HEK293 (cell line): ENCODE measurements around the gene DCUN1D1.

Source experiments
- CTCF ChIA-PET: fragments of 350-600 bp; formaldehyde crosslinking; extraction: SDS; loops from one replicate; lab custom pipeline; 2021; ENCODE audit warnings: antibody characterized with exemption; lab: Yijun Ruan, JAX
- POLR2A ChIA-PET: fragments of 300-600 bp; formaldehyde crosslinking; extraction: SDS; loops from one replicate; lab custom pipeline; 2020; ENCODE audit warnings: antibody characterized with exemption, inconsistent platforms; lab: Yijun Ruan, JAX
- H3K27ac ChIP-seq: fragments of 200-500 bp; sonication (Bioruptor generic); 2 replicates; pipeline ENCODE4 v1.5.1; 2014; ENCODE audit warnings: low read depth, low read length, control low read depth, inconsistent platforms; ENCODE audit errors: extremely low read depth
- H3K36me3 ChIP-seq, 2 experiments: fragments of 200-500 bp in 1 of 2; sonication (Bioruptor generic) in 1 of 2; 1 replicate in 1 of 2; 2 replicates in 1 of 2; pipeline ENCODE4 v1.5.1; 2014 to 2017; ENCODE audit warnings: inconsistent platforms in 2 of 2, low read length in 2 of 2; ENCODE audit not compliant: control insufficient read depth in 2 of 2, insufficient read depth in 1 of 2
- H3K4me1 ChIP-seq: fragments of 200-500 bp; sonication (Bioruptor generic); 2 replicates; pipeline ENCODE4 v1.5.1; 2014; ENCODE audit warnings: mild to moderate bottlenecking, low read length, inconsistent platforms; ENCODE audit not compliant: control insufficient read depth, insufficient read depth
- H3K4me3 ChIP-seq: 2 replicates; pipeline ENCODE4 v1.5.1; 2011; ENCODE audit warnings: low read depth, mild to moderate bottlenecking, control low read depth, low read length, moderate library complexity
- H3K9me3 ChIP-seq: fragments of 200-500 bp; sonication (Bioruptor generic); 2 replicates; pipeline ENCODE4 v1.5.1; 2014; ENCODE audit warnings: low read depth, low read length, inconsistent platforms; ENCODE audit not compliant: control insufficient read depth, insufficient read depth
- GLIS2 ChIP-seq: fragments of 450-650 bp; formaldehyde crosslinking; IDR thresholded peaks from 2 replicates; pipeline ENCODE4 v1.5.1; 2016; ENCODE audit warnings: missing biosample characterization, missing genetic modification characterization
- HOXA7 ChIP-seq: sonication (generic); formaldehyde crosslinking; IDR thresholded peaks from 2 replicates; pipeline ENCODE4 v1.8.1; 2022; ENCODE audit warnings: missing genetic modification reagents, borderline replicate concordance
- HOXD13 ChIP-seq: sonication (generic); formaldehyde crosslinking; IDR thresholded peaks from 2 replicates; pipeline ENCODE4 v1.8.0; 2022; ENCODE audit warnings: missing genetic modification reagents, borderline replicate concordance
- PRDM1 ChIP-seq: fragments of 450-650 bp; formaldehyde crosslinking; IDR thresholded peaks from 2 replicates; pipeline ENCODE4; 2016; ENCODE audit warnings: missing biosample characterization, missing genetic modification characterization
- SALL2 ChIP-seq: fragments of 450-650 bp; formaldehyde crosslinking; IDR thresholded peaks from 2 replicates; pipeline ENCODE4 v1.5.0; 2017; ENCODE audit warnings: missing biosample characterization, mild to moderate bottlenecking, missing genetic modification characterization, borderline replicate concordance
- TRIM28 ChIP-seq: IDR thresholded peaks from 2 replicates; pipeline ENCODE4 v1.6.1; 2011; ENCODE audit warnings: low read length, control low read depth, borderline replicate concordance
- ZNF302 ChIP-seq: fragments of 450-650 bp; formaldehyde crosslinking; IDR thresholded peaks from 2 replicates; pipeline ENCODE4 v1.5.1; 2016; ENCODE audit warnings: missing biosample characterization, missing genetic modification characterization, low read depth
- ZNF426 ChIP-seq: fragments of 450-650 bp; formaldehyde crosslinking; IDR thresholded peaks from 2 replicates; pipeline ENCODE4 v1.5.1; 2017; ENCODE audit warnings: missing biosample characterization, missing genetic modification characterization, mild to moderate bottlenecking, inconsistent platforms, moderate library complexity
- ZNF529 ChIP-seq: fragments of 450-650 bp; formaldehyde crosslinking; IDR thresholded peaks from 2 replicates; pipeline ENCODE4 v1.5.1; 2017; ENCODE audit warnings: missing genetic modification characterization, missing biosample characterization; ENCODE audit not compliant: insufficient replicate concordance
- ZNF548 ChIP-seq: fragments of 450-650 bp; formaldehyde crosslinking; IDR thresholded peaks from 2 replicates; pipeline ENCODE4 v1.5.1; 2016; ENCODE audit warnings: missing biosample characterization, missing genetic modification characterization
- ZNF560 ChIP-seq: fragments of 450-650 bp; formaldehyde crosslinking; IDR thresholded peaks from 2 replicates; pipeline ENCODE4 v1.5.1; 2017; ENCODE audit warnings: missing biosample characterization, missing genetic modification characterization, borderline replicate concordance
- ZNF76 ChIP-seq: fragments of 450-650 bp; formaldehyde crosslinking; IDR thresholded peaks from 2 replicates; pipeline ENCODE4; 2016; ENCODE audit warnings: low read depth, missing biosample characterization, missing genetic modification characterization, borderline replicate concordance
- TF ChIP-seq, protein P1 (sequence below): fragments of 450-650 bp; formaldehyde crosslinking; IDR thresholded peaks from 2 replicates; pipeline ENCODE4 v1.5.1; 2016; ENCODE audit warnings: missing biosample characterization, missing genetic modification characterization
- TF ChIP-seq, protein P2 (sequence below): fragments of 450-650 bp; formaldehyde crosslinking; IDR thresholded peaks from 2 replicates; pipeline ENCODE4 v1.5.1; 2017; ENCODE audit warnings: missing biosample characterization, missing genetic modification characterization
- TF ChIP-seq, protein P3 (sequence below): fragments of 450-650 bp; formaldehyde crosslinking; IDR thresholded peaks from 2 replicates; pipeline ENCODE4 v1.5.1; 2016; ENCODE audit warnings: missing biosample characterization, missing genetic modification characterization
- TF ChIP-seq, protein P4 (sequence below): fragments of 450-650 bp; formaldehyde crosslinking; IDR thresholded peaks from 2 replicates; pipeline ENCODE4 v1.5.1; 2017; ENCODE audit warnings: missing biosample characterization, missing genetic modification characterization

Gene DCUN1D1

DNA sequence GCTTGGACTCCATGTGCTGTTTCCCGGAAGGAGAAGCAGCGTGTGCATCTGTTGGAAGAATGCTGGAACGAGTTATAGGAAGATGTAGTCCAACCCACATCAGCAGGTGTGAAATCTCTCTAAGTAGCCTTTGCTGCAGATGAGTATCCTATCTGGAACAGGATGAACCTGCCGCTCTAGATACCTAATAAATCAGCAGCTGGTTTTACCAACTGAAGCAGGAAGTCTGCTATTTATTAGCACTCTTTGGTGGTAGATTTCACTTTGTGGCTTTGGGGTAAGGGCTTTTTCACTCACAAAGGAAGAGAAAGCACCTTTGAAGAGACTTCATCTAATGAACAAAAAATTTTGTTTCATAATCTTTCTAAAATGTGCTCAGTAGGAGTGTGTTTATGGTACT is 66.4 kb downstream of the DCUN1D1 start (continued):
- TF ChIP-seq, protein P1, sequence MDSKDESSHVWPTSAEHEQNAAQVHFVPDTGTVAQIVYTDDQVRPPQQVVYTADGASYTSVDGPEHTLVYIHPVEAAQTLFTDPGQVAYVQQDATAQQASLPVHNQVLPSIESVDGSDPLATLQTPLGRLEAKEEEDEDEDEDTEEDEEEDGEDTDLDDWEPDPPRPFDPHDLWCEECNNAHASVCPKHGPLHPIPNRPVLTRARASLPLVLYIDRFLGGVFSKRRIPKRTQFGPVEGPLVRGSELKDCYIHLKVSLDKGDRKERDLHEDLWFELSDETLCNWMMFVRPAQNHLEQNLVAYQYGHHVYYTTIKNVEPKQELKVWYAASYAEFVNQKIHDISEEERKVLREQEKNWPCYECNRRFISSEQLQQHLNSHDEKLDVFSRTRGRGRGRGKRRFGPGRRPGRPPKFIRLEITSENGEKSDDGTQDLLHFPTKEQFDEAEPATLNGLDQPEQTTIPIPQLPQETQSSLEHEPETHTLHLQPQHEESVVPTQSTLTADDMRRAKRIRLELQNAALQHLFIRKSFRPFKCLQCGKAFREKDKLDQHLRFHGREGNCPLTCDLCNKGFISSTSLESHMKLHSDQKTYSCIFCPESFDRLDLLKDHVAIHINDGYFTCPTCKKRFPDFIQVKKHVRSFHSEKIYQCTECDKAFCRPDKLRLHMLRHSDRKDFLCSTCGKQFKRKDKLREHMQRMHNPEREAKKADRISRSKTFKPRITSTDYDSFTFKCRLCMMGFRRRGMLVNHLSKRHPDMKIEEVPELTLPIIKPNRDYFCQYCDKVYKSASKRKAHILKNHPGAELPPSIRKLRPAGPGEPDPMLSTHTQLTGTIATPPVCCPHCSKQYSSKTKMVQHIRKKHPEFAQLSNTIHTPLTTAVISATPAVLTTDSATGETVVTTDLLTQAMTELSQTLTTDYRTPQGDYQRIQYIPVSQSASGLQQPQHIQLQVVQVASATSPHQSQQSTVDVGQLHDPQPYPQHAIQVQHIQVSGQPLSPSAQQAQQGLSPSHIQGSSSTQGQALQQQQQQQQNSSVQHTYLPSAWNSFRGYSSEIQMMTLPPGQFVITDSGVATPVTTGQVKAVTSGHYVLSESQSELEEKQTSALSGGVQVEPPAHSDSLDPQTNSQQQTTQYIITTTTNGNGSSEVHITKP (tag by site-specific recombination): no peak
- TF ChIP-seq GLIS2 (tag by site-specific recombination) (no peak), HOXD13 (CRISPR knock-in tag) (no peak), ZNF302 (no peak), SALL2 (no peak)
- TF ChIP-seq, protein P2, sequence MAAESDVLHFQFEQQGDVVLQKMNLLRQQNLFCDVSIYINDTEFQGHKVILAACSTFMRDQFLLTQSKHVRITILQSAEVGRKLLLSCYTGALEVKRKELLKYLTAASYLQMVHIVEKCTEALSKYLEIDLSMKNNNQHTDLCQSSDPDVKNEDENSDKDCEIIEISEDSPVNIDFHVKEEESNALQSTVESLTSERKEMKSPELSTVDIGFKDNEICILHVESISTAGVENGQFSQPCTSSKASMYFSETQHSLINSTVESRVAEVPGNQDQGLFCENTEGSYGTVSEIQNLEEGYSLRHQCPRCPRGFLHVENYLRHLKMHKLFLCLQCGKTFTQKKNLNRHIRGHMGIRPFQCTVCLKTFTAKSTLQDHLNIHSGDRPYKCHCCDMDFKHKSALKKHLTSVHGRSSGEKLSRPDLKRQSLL (tag by site-specific recombination): no peak
- TF ChIP-seq, protein P3, sequence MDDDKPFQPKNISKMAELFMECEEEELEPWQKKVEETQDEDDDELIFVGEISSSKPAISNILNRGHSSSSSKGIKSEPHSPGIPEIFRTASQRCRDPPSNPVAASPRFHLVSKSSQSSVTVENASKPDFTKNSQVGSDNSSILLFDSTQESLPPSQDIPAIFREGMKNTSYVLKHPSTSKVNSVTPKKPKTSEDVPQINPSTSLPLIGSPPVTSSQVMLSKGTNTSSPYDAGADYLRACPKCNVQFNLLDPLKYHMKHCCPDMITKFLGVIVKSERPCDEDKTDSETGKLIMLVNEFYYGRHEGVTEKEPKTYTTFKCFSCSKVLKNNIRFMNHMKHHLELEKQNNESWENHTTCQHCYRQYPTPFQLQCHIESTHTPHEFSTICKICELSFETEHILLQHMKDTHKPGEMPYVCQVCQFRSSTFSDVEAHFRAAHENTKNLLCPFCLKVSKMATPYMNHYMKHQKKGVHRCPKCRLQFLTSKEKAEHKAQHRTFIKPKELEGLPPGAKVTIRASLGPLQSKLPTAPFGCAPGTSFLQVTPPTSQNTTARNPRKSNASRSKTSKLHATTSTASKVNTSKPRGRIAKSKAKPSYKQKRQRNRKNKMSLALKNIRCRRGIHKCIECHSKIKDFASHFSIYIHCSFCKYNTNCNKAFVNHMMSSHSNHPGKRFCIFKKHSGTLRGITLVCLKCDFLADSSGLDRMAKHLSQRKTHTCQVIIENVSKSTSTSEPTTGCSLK (tag by site-specific recombination): no peak

DNA sequence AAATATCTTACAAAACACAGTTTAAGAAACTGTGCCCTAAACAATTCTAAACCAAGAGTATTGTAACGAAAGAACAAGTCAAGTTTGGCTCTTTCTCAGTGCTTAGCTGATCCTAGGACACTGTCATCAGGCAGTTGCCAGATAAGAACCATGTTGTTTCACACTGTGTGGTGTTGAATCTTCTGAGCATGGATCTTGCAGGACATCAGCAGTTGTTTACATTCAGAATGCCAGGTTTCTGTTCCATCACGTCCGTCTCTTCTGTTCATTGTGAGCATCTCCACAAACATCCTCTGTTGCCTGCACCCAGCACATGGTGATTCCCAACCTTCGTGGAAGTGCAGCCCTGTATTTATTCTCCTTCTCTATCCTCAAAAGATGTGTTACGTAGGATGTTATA is 67.9 kb downstream of the DCUN1D1 start:
- TF ChIP-seq ZNF426 (no peak), ZNF76 (no peak), ZNF529 (tag by site-specific recombination) (no peak), ZNF548 (tag by site-specific recombination) (no peak), TRIM28 (no peak), HOXA7 (CRISPR knock-in tag) (no peak)
- ChIA-PET CTCF (interaction anchor here (0.7 kb wide), 1 partner anchor 198 kb away, joined by 5 read pairs; no protein-coding TSS in a partner anchor), POLR2A (no interaction called here)

DNA sequence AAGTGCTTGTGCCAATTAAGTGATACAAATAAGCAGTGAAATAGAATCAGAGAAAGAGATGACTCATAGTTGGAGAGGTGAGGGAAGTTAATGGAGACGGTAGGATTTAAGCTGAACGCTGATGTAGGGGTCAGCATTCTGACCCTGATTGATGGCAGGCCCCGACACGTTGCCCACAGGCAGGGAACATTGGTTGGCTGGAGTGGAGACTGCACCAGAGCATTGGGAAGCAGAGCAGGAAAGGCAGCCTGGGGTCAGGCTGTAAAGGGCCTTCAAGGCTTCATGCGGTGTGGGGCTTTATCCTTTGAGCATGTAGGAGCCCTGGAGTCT is 68.6 kb downstream of the DCUN1D1 start:
- POLR2A ChIA-PET: no interaction called here
- Histone ChIP-seq H3K4me3 (no peak overlapping the region), H3K9me3 (no peaks in the 10 kb centered on the region), H3K36me3 (peaks cover 0 to 12% of the 10 kb centered on the region in 2 experiments; a peak in 2 of 3 replicates), H3K4me1 (no peaks in the 10 kb centered on the region), H3K27ac (no peak overlapping the region)
- CTCF ChIA-PET: interaction anchor here (0.6 kb wide), 1 partner anchor 195 kb away, joined by 4 read pairs; no protein-coding TSS in a partner anchor
- TF ChIP-seq, protein P2 (tag by site-specific recombination): no peak
- TF ChIP-seq, protein P4, sequence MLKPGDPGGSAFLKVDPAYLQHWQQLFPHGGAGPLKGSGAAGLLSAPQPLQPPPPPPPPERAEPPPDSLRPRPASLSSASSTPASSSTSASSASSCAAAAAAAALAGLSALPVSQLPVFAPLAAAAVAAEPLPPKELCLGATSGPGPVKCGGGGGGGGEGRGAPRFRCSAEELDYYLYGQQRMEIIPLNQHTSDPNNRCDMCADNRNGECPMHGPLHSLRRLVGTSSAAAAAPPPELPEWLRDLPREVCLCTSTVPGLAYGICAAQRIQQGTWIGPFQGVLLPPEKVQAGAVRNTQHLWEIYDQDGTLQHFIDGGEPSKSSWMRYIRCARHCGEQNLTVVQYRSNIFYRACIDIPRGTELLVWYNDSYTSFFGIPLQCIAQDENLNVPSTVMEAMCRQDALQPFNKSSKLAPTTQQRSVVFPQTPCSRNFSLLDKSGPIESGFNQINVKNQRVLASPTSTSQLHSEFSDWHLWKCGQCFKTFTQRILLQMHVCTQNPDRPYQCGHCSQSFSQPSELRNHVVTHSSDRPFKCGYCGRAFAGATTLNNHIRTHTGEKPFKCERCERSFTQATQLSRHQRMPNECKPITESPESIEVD: 0 out of 2 replicates have a peak, but pooled peaks have one; percentile 40
- TF ChIP-seq, protein P1 (tag by site-specific recombination): peak; percentile 63; the same call in 1 of the 2 replicates
- TF ChIP-seq, protein P3 (tag by site-specific recombination): no peak
- peak; percentile 67; the same call in 1 of the 2 replicates for TF ChIP-seq PRDM1
- TF ChIP-seq ZNF560: no peak

More for the DNA sequence above, 67.9 kb downstream of the DCUN1D1 start:
- Histone ChIP-seq H3K4me1 (no peaks in the 10 kb centered on the region), H3K36me3 (peaks cover 0 to 12% of the 10 kb centered on the region in 2 experiments; a peak in 2 of 3 replicates), H3K4me3 (no peak overlapping the region), H3K9me3 (no peaks in the 10 kb centered on the region), H3K27ac (no peak overlapping the region)
